Lung (tissue), 12 donors: ENCODE results near the gene IKBKE. TPM values are rescaled to one million over a fixed set of nuclear protein-coding genes. Genes with fewer than 3 reads are reported as not detected.
A peak's percentile ranks its signal among the peaks of the same experiment; 100 is the strongest.

Experiments
- ATAC-seq: fragments of 200-7000 bp; cut with Tn5 transposase; one replicate; pipeline ENCODE4 v1.9.1; 2020; ENCODE audit warnings: moderate number of reproducible peaks; ENCODE audit not compliant: insufficient read depth, low FRiP score
- DNase-seq, 3 donors: peaks; one replicate each; pipeline ENCODE4 v3.0.0-alpha.2; 2013 to 2017
- H3K27ac ChIP-seq, 2 donors: one replicate each; pipeline ENCODE4 v1.5.1; 2013; ENCODE audit warnings: mild to moderate bottlenecking in 2 of 2, moderate library complexity in 2 of 2, control low read depth in 1 of 2, inconsistent platforms in 1 of 2, low read depth in 1 of 2, low read length in 1 of 2
- H3K27me3 ChIP-seq, 3 donors: one replicate each; pipeline ENCODE4 v1.5.1; 2013; ENCODE audit warnings: low read length in 2 of 3; ENCODE audit not compliant: control insufficient read depth in 3 of 3, insufficient read depth in 3 of 3
- H3K36me3 ChIP-seq, 4 donors: one replicate each; pipeline ENCODE4 v1.5.1; 2013; ENCODE audit warnings: low read length in 4 of 4, mild to moderate bottlenecking in 1 of 4, moderate library complexity in 1 of 4; ENCODE audit not compliant: control insufficient read depth in 4 of 4, insufficient read depth in 4 of 4
- H3K4me1 ChIP-seq, 5 donors: one replicate each; pipeline ENCODE4 v1.5.1; 2013; ENCODE audit warnings: low read length in 5 of 5, mild to moderate bottlenecking in 2 of 5, moderate library complexity in 1 of 5; ENCODE audit not compliant: control insufficient read depth in 5 of 5, insufficient read depth in 5 of 5
- H3K4me3 ChIP-seq: one replicate; pipeline ENCODE4 v1.5.1; 2013; ENCODE audit warnings: mild to moderate bottlenecking, control low read depth, moderate library complexity
- H3K9ac ChIP-seq, 2 donors: one replicate each; pipeline ENCODE4 v1.5.1; 2013; ENCODE audit warnings: low read length in 2 of 2, control low read depth in 1 of 2; ENCODE audit not compliant: insufficient read depth in 1 of 2
- H3K9me3 ChIP-seq, 4 donors: one replicate each; pipeline ENCODE4 v1.5.1; 2013; ENCODE audit warnings: low read length in 3 of 4, mild to moderate bottlenecking in 1 of 4, moderate library complexity in 1 of 4; ENCODE audit not compliant: control insufficient read depth in 4 of 4, insufficient read depth in 3 of 4
- CTCF ChIP-seq: IDR thresholded peaks from 2 replicates; pipeline ENCODE4 v1.5.1; 2012; ENCODE audit warnings: mild to moderate bottlenecking; ENCODE audit errors: control extremely low read depth, extremely low read depth
- WGBS, 2 donors: extraction: QIAGEN DNeasy Blood & Tissue Kit; methylation state at CpG; one replicate each; pipeline ENCODE4 v1.1.7; 2013; 5-methylcytosine and 5-hydroxymethylcytosine counted together
- polyA plus RNA-seq, 2 donors: library from polyadenylated mRNA; stranded (reverse); fragments of 200-250 nt; gene quantifications; one replicate each; pipeline ENCODE4 v1.2.1, GENCODE V29; 2013
- total RNA-seq, 2 donors: library from RNA; depleted of rRNA in 1 of 2; stranded (reverse); fragments of >200 nt in 1 of 2; gene quantifications; one replicate each; pipeline ENCODE4 v1.2.1, GENCODE V29; 2014 to 2021
- donor health status: control.
- donor health status: control.
- donor health status: Bipolar disorder and iron deficiency.
- donor health status: healthy.
- donor health status: DM: yes; HTN: yes; CAD: no.

Gene IKBKE
- total and polyA plus RNA-seq, 4 donors: 6.1 to 17.1 (median 11.7) TPM

GRCh38 chr1:206495011-206495461 is 24.8 kb downstream of the IKBKE start:
- TF ChIP-seq CTCF: no peak
- Histone ChIP-seq H3K36me3 (peaks cover 0 to 10% (median 5%) of the 10 kb centered on the region in 4 donors), H3K4me3 (no peak overlapping the region), H3K27ac (no peak overlapping the region), H3K27me3 (no peaks in the 10 kb centered on the region), H3K9me3 (no peaks in the 10 kb centered on the region), H3K4me1 (peaks cover 0 to 25% (median 15%) of the 10 kb centered on the region in 5 donors), H3K9ac (no peak overlapping the region)
- DNase-seq (peak in 1 of 3 donors; percentile 24), ATAC-seq (no peak)
- WGBS, 2 donors: 77 to 86% methylated on average over 6 of the region's 6 CpGs

GRCh38 chr1:206495493-206496046 is 25.3 kb downstream of the IKBKE start:
- Histone ChIP-seq H3K4me3 (no peak overlapping the region), H3K36me3 (peaks cover 0 to 10% (median 5%) of the 10 kb centered on the region in 4 donors), H3K9ac (no peak overlapping the region), H3K27me3 (no peaks in the 10 kb centered on the region), H3K27ac (no peak overlapping the region), H3K4me1 (peaks cover 0 to 24% (median 15%) of the 10 kb centered on the region in 5 donors), H3K9me3 (no peaks in the 10 kb centered on the region)
- ATAC-seq (no peak), DNase-seq (peak in 2 of 3 donors; percentile 49 to 75)
- TF ChIP-seq CTCF: no peak
- 57 to 67% methylated on average over 3 of the region's 3 CpGs for WGBS, 2 donors

- TF ChIP-seq CTCF: no peak
Measured at GRCh38 chr1:206496131-206496793, 26.0 kb downstream of the IKBKE start.

More at GRCh38 chr1:206496131-206496793, 26.0 kb downstream of the IKBKE start:
- WGBS, 2 donors: 37 to 42% methylated on average over 6 of the region's 6 CpGs
- H3K4me3 ChIP-seq: no peak overlapping the region
- no peaks in the 10 kb centered on the region for H3K9me3 ChIP-seq
- ATAC-seq: no peak
- no peaks in the 10 kb centered on the region for H3K27me3 ChIP-seq
- peaks cover 0 to 26% (median 16%) of the 10 kb centered on the region in 5 donors for H3K4me1 ChIP-seq
- DNase-seq: no peak
- peaks cover 0 to 10% (median 5%) of the 10 kb centered on the region in 4 donors for H3K36me3 ChIP-seq
- no peak overlapping the region for H3K9ac ChIP-seq
- peak overlapping the region in 1 of 2 donors; percentile 55 for H3K27ac ChIP-seq
